Kasumi-1 (cell line): ENCODE results near the gene RFXANK.
"Not testable (repeated sequence)": the region's sequence is repeated elsewhere in the genome, so short reads cannot be mapped to it uniquely, and the experiment has no call there.

Experiments
- DNase-seq, 2 experiments: peaks; one replicate each; lab custom pipeline; 2025; lab: John Stamatoyannopoulos, UW

Gene RFXANK

GRCh38 chr19:19170053-19170872 lies 21.8 kb upstream of the RFXANK start, which contains the start of gene MEF2B:
Gene MEF2B, minus strand, starts transcription at chr19:19170263. Its CDS starts 19,528 bp downstream, at chr19:19150735.
- no peak for DNase-seq

GRCh38 chr19:19170873-19171672 lies 21.0 kb upstream of the RFXANK start:
- no peak for DNase-seq

- no peak for DNase-seq
Measured at GRCh38 chr19:19171821-19172532, 20.1 kb upstream of the RFXANK start.

- DNase-seq = not testable (repeated sequence)
Measured at GRCh38 chr19:19173243-19173642, 18.8 kb upstream of the RFXANK start.

- DNase-seq = no peak
Measured at GRCh38 chr19:19176950-19177349, 15.1 kb upstream of the RFXANK start.

- no peak for DNase-seq
Measured at GRCh38 chr19:19179548-19180441, 12.3 kb upstream of the RFXANK start.

DNA sequence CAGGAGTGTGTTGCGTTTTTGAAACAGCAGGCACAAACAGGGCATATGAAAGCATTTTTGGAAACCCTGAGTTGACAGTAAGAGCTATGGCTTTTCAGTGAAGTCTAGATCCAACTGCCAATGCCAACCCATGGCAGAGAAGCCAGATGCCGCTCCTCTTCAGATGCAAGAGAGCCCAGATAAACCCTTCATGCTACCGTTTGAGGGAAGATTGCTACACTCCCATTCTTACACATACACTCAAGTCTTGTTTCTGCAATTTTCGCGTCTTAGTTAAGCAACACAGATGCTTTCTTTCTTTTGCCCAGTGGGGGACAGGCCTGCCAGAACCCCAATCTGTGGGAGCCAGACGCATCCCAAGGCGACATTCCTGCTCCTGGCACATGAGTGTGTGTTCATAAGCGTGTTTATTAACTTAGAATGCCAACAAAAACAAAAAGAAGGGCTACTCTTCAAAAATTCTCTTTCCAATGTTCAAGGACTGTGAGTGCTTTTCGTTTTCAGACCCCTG lies 10.5 kb upstream of the RFXANK start:
- DNase-seq = no peak

DNA sequence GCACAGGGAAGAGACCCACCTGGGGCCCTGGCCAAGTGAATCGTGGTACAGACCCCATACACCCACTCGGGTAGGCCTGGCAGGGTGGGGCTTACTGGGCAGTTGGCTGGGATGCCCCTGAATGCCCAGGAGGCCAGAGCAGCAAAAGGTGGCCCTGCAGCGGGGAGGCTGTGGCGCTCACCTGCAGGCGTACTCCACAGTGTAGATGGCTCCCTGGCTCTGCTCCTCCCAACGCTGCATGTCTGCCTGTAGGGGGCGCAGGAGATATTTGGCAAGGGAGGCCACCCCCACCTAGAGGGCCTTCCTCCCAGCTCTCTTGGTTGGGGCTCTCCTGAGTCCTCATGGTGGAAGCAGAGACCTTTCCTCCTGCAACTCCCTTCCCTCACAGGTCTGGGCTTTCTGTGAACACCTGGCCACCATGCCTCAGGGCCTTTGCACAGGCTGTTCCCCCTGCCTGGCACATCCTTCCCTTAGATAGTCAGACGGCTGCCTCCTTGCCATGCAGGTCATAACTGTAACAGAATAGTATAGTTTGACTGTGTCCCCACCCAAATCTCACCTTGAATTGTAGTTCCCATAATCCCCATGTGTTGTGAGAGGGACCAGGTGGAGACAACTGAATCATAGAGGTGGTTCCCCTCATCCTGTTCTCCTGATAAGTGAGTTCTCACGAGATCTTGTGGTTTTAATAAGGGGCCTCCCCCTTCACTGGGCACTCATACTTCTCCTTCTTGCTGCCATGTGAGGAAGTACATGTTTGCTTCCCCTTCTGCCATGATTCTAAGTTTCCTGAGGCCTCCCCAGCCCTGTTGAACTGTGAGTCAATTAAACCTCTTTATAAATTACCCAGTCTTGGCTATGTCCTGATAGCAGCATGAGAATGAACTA lies 6.0 kb upstream of the RFXANK start:
- peak; percentile 40 to 62 for DNase-seq

DNA sequence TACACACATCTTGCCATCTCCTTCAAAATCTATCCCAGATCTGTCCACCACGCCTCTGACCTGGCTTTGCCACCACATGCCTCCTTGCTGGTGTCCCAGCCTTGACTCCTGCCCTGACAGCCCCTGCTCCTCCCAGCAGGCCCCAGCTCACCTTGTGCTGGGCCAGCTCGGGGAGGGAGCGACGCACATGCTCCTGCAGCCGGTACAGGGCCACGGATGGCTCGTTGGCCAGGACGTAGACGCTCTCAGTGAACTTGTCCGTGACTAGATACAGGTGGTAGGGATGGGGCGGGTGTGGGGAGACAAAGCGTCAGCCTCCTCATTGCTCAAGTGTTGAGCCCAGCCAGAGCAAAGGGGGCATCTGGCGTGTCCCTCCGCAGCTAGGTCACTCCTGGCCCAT lies 5.3 kb upstream of the RFXANK start:
- DNase-seq = no peak

DNA sequence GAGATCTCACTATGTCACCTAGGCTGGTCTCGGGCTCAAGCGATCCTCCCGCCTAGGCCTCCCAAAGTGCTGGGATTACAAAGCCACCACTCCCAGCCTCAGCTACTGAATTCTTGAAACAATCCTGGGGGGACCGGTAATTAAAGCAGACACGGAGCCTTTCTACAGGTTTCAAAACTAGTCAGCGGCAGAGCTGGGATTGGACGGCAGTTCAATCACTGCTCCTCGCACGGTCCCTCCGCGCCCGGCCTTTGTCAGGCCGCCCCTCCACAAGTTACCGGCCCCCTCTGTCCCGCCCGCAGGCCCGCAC lies 335 bp upstream of the RFXANK start:
- DNase-seq = no peak

GRCh38 chr19:19192910-19193423 lies 909 bp downstream of the RFXANK start:
- DNase-seq = no peak

DNA sequence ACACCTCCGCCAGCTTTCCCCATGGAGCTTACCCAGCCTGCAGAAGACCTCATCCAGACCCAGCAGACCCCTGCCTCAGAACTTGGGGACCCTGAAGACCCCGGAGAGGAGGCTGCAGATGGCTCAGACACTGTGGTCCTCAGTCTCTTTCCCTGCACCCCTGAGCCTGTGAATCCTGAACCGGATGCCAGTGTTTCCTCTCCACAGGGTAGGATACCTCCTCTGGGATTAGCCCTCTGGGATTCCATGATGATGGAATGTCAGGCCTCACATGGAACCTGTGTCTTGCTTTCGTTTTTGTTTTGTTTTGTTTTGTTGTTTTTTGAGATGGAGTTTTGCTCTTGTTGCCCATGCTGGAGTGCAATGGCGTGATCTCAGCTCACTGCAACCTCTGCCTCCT lies 1.9 kb downstream of the RFXANK start:
- DNase-seq = no peak

DNA sequence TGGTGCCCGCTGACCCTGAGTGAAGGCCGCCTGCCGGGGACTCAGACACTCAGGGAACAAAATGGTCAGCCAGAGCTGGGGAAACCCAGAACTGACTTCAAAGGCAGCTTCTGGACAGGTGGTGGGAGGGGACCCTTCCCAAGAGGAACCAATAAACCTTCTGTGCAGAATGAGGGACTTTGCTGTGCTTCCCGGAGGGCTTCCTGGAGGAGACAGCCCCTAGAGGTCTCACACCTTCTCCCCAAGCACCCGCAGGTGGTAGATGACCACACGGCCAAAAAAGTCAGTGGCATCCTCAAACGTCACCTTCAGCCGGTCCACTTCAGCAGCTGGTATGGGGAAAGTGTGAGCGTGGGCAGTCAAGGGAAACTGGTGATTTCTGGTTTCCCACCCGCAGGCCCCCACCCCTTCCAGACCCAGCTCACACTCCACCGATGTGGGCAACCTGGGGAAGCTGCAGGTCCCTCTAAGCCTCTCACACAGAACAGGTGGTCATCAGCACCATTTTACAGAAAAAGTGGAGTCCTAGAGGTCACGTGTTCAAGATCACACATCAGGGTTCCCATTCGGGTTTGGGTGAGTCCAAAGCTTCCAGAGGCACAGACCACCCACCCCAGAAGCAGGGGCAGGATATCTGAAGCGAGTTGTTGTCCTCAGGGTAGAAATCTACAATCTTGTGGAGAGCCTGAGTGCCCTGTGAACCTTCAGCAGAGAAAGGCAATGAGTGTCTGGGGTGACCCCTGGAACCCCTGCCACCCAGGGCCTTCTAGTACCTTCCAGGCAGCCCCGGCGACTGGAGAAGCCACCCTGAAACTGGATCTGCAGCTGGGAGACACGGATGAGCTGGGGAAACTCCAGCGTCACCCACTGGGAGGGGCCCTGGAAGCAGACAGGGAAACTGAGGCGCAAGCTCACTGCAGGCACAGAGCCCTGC lies 9.9 kb downstream of the RFXANK start:
- no peak for DNase-seq

DNA sequence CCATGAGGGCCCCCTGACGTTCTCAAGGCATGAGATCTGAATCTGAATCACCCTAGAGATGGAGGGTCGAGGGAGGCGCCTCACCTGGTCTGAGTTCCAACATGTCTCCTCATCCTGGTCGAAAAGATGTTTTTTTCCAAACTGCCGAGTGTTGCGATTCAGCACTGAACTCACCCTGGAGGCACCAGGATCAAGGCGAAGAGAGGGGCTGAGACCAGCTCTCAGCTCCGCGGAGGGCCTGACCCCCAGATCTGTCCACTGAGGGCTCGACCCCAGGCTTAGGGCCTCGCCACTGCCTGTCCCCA lies 10.6 kb downstream of the RFXANK start:
- DNase-seq = peak in 1 of 2 experiments; percentile 19

DNA sequence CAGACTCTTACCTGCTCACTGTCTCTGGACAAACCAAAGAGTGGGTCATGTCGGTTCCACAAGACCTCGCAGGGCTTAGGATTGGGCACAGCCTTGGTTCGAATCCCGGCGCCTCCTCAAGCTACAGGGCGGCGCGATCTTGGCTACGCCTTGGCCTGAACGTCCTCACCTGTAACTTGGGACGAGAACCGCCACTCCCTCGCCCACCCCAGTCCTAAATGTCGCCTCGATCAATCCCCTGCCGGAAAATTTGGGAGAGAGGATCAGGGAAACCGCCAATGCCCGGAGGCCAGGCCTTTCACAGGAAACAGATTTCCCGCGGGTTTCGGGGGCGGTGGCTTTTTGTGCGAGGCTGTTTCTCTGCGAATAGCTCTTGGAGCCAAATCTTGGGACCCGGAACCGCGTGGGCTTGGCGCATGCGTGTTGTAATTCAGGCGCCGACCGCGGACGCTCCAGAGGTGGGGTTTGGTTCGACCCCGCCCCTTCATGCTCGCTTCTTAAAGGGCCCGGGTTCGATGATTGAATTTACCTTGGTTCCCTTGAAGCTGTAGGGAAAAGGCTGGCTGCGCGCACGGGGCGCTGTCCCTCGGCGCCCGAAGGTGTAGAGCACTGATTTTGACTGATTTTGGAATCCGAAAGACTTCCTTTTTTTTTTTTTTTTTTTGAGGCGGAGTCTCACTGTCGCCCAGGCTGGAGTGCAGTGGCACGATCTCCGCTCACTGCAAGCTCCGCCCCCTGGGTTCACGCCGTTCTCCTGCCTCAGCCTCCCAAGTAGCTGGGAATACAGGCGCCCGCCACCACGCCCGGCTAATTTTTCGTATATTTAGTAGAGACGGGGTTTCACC lies 11.2 kb downstream of the RFXANK start, which contains the start of gene NR2C2AP:
TSS of gene NR2C2AP (minus strand) at position 403 of the 845 bp plus-strand sequence. CDS start at position 49, 354 bp downstream.
- DNase-seq = peak; percentile 91 to 92

GRCh38 chr19:19204181-19204580 lies 12.1 kb downstream of the RFXANK start:
- no peak for DNase-seq

DNA sequence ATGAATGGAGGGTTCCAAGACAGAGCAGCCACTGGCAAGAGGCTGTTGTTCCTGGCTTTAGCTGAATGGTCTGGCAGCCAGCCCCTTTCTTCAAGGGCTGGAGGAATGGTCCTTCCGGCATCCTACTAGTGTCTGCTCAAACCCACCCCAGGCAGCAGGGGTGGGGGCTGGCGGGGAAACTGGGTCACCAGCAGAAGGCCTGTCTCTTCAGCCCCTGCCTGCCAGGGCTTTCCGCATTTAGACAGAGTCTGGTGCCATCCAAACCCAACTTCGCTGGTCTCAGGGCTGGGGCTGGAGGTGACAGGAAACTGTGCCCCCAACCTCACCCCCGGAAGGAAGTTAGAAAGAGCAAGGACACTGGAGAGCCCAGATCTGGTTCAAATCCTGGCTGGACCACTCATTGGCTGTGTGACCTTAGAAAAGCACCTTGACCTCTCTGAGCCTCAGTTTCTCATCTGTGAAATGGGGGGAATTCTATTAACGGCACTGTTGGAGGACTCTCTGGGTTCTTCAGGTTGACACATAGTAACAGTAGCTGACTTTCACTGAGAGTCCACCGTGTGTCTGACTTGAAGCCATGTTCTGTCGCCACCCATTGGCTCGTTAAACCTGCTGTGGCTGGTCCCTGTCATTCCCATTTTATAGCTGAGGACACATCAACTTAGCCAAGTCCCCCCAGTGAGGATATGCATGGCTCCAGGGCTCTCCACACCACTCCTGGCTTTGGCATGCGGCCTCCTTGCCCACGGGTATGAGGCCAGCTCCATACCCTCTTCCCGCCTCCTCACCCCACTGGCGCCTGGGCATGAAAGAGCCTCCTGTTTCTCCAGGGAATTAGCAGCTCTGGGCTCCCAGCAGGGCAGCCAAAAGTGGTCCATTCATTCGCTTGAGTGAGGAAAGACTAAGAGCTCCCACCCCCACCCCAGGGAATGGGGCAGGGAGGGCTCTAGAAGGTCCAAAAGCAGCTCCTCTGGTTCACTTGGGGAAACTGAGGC lies 13.7 kb downstream of the RFXANK start:
- no peak for DNase-seq
